ENCODE measurements around the gene PTPRN2. TPM values are rescaled to one million over a fixed set of nuclear protein-coding genes. Genes with fewer than 3 reads are reported as not detected.

Gene PTPRN2
- polyA plus RNA-seq, 1 of the 3 experiments (the other 2 are of a cell fraction): 4.0 TPM

DNA sequence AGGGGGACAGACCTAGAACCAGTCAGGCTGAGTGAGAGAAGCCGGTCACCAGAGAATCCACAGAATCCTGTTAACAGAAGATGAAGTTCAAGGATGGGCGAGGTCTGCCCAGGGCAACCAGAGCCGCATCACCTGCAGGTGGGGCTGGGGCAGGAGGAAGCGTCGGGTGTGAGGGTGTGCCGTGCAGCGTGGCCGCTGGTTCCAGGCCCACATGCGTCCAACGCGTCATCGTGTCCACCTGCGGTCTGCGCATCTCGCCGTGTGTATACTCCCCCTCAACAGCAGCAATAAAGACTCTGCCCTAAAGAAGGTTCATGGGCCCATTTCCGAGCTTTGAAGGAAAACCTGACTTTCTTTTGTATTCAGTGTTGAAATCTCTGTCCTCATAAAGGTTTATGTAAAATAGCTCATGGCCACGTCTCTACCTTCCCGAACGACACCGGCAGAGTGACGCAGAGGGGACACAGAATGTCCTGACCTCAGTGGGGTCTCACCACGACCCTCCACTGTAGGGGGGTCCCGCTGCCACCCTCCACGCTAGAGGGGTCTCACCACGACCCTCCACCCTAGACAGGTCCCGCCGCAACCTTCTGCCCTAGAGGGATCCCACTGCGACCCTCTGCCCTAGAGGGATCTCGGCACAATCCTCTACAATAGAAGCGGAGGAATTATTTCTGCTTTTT is 446.9 kb downstream of the PTPRN2 start (continued):
- TF ChIP-seq, protein P1, sequence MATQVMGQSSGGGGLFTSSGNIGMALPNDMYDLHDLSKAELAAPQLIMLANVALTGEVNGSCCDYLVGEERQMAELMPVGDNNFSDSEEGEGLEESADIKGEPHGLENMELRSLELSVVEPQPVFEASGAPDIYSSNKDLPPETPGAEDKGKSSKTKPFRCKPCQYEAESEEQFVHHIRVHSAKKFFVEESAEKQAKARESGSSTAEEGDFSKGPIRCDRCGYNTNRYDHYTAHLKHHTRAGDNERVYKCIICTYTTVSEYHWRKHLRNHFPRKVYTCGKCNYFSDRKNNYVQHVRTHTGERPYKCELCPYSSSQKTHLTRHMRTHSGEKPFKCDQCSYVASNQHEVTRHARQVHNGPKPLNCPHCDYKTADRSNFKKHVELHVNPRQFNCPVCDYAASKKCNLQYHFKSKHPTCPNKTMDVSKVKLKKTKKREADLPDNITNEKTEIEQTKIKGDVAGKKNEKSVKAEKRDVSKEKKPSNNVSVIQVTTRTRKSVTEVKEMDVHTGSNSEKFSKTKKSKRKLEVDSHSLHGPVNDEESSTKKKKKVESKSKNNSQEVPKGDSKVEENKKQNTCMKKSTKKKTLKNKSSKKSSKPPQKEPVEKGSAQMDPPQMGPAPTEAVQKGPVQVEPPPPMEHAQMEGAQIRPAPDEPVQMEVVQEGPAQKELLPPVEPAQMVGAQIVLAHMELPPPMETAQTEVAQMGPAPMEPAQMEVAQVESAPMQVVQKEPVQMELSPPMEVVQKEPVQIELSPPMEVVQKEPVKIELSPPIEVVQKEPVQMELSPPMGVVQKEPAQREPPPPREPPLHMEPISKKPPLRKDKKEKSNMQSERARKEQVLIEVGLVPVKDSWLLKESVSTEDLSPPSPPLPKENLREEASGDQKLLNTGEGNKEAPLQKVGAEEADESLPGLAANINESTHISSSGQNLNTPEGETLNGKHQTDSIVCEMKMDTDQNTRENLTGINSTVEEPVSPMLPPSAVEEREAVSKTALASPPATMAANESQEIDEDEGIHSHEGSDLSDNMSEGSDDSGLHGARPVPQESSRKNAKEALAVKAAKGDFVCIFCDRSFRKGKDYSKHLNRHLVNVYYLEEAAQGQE (IDR thresholded peaks at IDR 0.05; ENCODE audit: low read depth, low read length): no peak
- TF ChIP-seq TEAD4 (IDR thresholded peaks at IDR 0.05; ENCODE audit: borderline replicate concordance, insufficient read depth): no peak
- no peak for TF ChIP-seq FOXM1 (IDR thresholded peaks at IDR 0.05; ENCODE audit: low read depth)
- TF ChIP-seq GABPA (IDR thresholded peaks at IDR 0.05; ENCODE audit: low read depth): no peak
- TF ChIP-seq, protein P2, sequence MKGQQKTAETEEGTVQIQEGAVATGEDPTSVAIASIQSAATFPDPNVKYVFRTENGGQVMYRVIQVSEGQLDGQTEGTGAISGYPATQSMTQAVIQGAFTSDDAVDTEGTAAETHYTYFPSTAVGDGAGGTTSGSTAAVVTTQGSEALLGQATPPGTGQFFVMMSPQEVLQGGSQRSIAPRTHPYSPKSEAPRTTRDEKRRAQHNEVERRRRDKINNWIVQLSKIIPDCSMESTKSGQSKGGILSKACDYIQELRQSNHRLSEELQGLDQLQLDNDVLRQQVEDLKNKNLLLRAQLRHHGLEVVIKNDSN (IDR thresholded peaks at IDR 0.05; ENCODE audit: borderline replicate concordance, low read depth): no peak

DNA sequence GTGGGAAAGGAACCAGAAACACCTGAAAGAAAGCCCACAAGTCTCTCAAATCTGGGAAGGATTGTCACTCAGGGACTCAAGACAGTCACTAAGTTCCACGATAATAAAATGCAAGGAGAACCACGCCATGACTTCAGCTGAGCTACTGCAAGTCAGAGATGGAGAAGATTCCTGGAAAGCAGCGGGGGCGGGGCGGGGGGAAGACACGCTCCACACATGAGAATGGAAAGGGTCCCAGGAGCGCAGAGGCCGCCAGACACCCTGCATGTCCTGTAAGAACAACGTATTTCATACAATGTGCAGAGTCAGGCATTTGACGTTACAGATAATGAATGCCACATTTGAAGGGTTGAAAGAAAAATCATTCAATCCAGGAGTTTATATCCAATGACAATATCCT is 448.1 kb downstream of the PTPRN2 start:
- 46% methylated on average over 10 of the region's 10 CpGs for WGBS (ENCODE audit: low lambda C conversion rate)
- no peaks in the 10 kb centered on the region for H4K20me1 ChIP-seq (ENCODE audit: insufficient read depth)
- CTCF ChIA-PET: no interaction called here
- H3K9ac ChIP-seq: no peak overlapping the region
- H3K4me3 ChIP-seq (ENCODE audit: low read depth in 2 of 2, low read length in 1 of 2): no peak overlapping the region
- H3K27ac ChIP-seq (ENCODE audit: low read depth in 2 of 2, low read length in 1 of 2): no peak overlapping the region
- H3F3A ChIP-seq (replicated peaks; ENCODE audit: insufficient read depth): no peaks in the 10 kb centered on the region
- DNase-seq: no peak
- no peak overlapping the region for H3K4me2 ChIP-seq
- peaks cover 9% of the 10 kb centered on the region; the same call in 1 of the 2 replicates for H3K9me3 ChIP-seq
- H3K79me2 ChIP-seq (ENCODE audit: insufficient read depth): no peaks in the 10 kb centered on the region
- H3K27me3 ChIP-seq (ENCODE audit: insufficient read depth): no peaks in the 10 kb centered on the region
- TF ChIP-seq SMC3 (IDR thresholded peaks at IDR 0.05; ENCODE audit: low read depth, low read length): no peak
- TF ChIP-seq, protein P3, sequence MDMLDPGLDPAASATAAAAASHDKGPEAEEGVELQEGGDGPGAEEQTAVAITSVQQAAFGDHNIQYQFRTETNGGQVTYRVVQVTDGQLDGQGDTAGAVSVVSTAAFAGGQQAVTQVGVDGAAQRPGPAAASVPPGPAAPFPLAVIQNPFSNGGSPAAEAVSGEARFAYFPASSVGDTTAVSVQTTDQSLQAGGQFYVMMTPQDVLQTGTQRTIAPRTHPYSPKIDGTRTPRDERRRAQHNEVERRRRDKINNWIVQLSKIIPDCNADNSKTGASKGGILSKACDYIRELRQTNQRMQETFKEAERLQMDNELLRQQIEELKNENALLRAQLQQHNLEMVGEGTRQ (IDR thresholded peaks at IDR 0.05; ENCODE audit: borderline replicate concordance, low read depth, low read length): no peak
- no peak for TF ChIP-seq NFIC (IDR thresholded peaks at IDR 0.05; ENCODE audit: borderline replicate concordance)
- TF ChIP-seq ELF1 (IDR thresholded peaks at IDR 0.05): no peak
- TF ChIP-seq, protein P4, sequence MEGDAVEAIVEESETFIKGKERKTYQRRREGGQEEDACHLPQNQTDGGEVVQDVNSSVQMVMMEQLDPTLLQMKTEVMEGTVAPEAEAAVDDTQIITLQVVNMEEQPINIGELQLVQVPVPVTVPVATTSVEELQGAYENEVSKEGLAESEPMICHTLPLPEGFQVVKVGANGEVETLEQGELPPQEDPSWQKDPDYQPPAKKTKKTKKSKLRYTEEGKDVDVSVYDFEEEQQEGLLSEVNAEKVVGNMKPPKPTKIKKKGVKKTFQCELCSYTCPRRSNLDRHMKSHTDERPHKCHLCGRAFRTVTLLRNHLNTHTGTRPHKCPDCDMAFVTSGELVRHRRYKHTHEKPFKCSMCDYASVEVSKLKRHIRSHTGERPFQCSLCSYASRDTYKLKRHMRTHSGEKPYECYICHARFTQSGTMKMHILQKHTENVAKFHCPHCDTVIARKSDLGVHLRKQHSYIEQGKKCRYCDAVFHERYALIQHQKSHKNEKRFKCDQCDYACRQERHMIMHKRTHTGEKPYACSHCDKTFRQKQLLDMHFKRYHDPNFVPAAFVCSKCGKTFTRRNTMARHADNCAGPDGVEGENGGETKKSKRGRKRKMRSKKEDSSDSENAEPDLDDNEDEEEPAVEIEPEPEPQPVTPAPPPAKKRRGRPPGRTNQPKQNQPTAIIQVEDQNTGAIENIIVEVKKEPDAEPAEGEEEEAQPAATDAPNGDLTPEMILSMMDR (IDR thresholded peaks at IDR 0.05): no peak
- TF ChIP-seq, protein P5, sequence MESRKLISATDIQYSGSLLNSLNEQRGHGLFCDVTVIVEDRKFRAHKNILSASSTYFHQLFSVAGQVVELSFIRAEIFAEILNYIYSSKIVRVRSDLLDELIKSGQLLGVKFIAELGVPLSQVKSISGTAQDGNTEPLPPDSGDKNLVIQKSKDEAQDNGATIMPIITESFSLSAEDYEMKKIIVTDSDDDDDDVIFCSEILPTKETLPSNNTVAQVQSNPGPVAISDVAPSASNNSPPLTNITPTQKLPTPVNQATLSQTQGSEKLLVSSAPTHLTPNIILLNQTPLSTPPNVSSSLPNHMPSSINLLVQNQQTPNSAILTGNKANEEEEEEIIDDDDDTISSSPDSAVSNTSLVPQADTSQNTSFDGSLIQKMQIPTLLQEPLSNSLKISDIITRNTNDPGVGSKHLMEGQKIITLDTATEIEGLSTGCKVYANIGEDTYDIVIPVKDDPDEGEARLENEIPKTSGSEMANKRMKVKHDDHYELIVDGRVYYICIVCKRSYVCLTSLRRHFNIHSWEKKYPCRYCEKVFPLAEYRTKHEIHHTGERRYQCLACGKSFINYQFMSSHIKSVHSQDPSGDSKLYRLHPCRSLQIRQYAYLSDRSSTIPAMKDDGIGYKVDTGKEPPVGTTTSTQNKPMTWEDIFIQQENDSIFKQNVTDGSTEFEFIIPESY (IDR thresholded peaks at IDR 0.05; ENCODE audit: borderline replicate concordance, low read depth): no peak
- no peak for TF ChIP-seq RFX5 (IDR thresholded peaks at IDR 0.05; ENCODE audit: low read length)
- TF ChIP-seq TEAD4 (IDR thresholded peaks at IDR 0.05; ENCODE audit: borderline replicate concordance, insufficient read depth): no peak
- TF ChIP-seq FOXM1 (IDR thresholded peaks at IDR 0.05; ENCODE audit: low read depth): no peak
- TF ChIP-seq, protein P1 (IDR thresholded peaks at IDR 0.05; ENCODE audit: low read depth, low read length): no peak
- no peak for TF ChIP-seq NRF1 (IDR thresholded peaks at IDR 0.05; ENCODE audit: low read depth, low read length)
- H2AFZ ChIP-seq (ENCODE audit: low read depth): no peak overlapping the region
- no peaks in the 10 kb centered on the region for H3K9me2 ChIP-seq
- H3K36me3 ChIP-seq (replicated peaks in 1 of 2; ENCODE audit: control insufficient read depth in 1 of 2, insufficient read depth in 2 of 2, low read length in 1 of 2): no peaks in the 10 kb centered on the region
- H3K4me1 ChIP-seq (ENCODE audit: control insufficient read depth in 1 of 2, insufficient read depth in 2 of 2, low read depth in 1 of 2, low read length in 1 of 2): no peaks in the 10 kb centered on the region; a peak in 1 of 4 replicates
- POLR2A ChIA-PET: no interaction called here
